ENCODE measurements around the gene AP2S1. TPM values are rescaled to one million over a fixed set of nuclear protein-coding genes. Genes with fewer than 3 reads are reported as not detected.
"Not testable (repeated sequence)": the region's sequence is repeated elsewhere in the genome, so short reads cannot be mapped to it uniquely, and the experiment has no call there.

The AP2S1 gene
- total RNA-seq, 6 experiments from 2014 or later: 416 to 479 (median 463) TPM

GRCh38 chr19:46815833-46816627 is 34.6 kb downstream of the AP2S1 start:
- DNase-seq: no peak
- no peaks in the 10 kb centered on the region for H3K36me3 Mint-ChIP-seq (ENCODE audit: low read depth)
- no peaks in the 10 kb centered on the region for H3K9me3 Mint-ChIP-seq
- H3K27ac Mint-ChIP-seq: no peak overlapping the region
- no peaks in the 10 kb centered on the region; the same call in 1 of the 2 replicates for H3K27me3 Mint-ChIP-seq (ENCODE audit: insufficient read depth)
- H3K4me1 Mint-ChIP-seq (ENCODE audit: low read depth): peaks cover 14% of the 10 kb centered on the region
- TF ChIP-seq CTCF (IDR thresholded peaks at IDR 0.05): no peak
- H3K4me3 Mint-ChIP-seq: no peak overlapping the region

GRCh38 chr19:46813839-46814358 is 36.7 kb downstream of the AP2S1 start:
- H3K9me3 Mint-ChIP-seq: no peaks in the 10 kb centered on the region
- H3K36me3 Mint-ChIP-seq (ENCODE audit: low read depth): no peaks in the 10 kb centered on the region
- H3K27me3 Mint-ChIP-seq (ENCODE audit: insufficient read depth): no peaks in the 10 kb centered on the region; the same call in 1 of the 2 replicates
- H3K27ac Mint-ChIP-seq: peak overlapping the region; percentile 19; the same call in 1 of the 2 replicates
- H3K4me3 Mint-ChIP-seq: no peak overlapping the region; the same call in 1 of the 2 replicates
- DNase-seq: peak; percentile 43
- TF ChIP-seq CTCF (IDR thresholded peaks at IDR 0.05): no peak
- peaks cover 14% of the 10 kb centered on the region for H3K4me1 Mint-ChIP-seq (ENCODE audit: low read depth)

GRCh38 chr19:46812977-46813838 is 37.4 kb downstream of the AP2S1 start:
- no peak for DNase-seq
- H3K36me3 Mint-ChIP-seq (ENCODE audit: low read depth): no peaks in the 10 kb centered on the region
- no peaks in the 10 kb centered on the region; the same call in 1 of the 2 replicates for H3K27me3 Mint-ChIP-seq (ENCODE audit: insufficient read depth)
- H3K9me3 Mint-ChIP-seq: no peaks in the 10 kb centered on the region
- peaks cover 14% of the 10 kb centered on the region for H3K4me1 Mint-ChIP-seq (ENCODE audit: low read depth)
- no peak overlapping the region for H3K4me3 Mint-ChIP-seq
- H3K27ac Mint-ChIP-seq: peak overlapping the region; percentile 19; the same call in 1 of the 2 replicates
- TF ChIP-seq CTCF (IDR thresholded peaks at IDR 0.05): no peak

GRCh38 chr19:46809534-46810272 is 40.9 kb downstream of the AP2S1 start:
- Mint-ChIP-seq H3K27me3 (ENCODE audit: insufficient read depth) (no peaks in the 10 kb centered on the region), H3K4me1 (ENCODE audit: low read depth) (peaks cover 14% of the 10 kb centered on the region), H3K27ac (no peak overlapping the region), H3K9me3 (no peaks in the 10 kb centered on the region), H3K36me3 (ENCODE audit: low read depth) (no peaks in the 10 kb centered on the region), H3K4me3 (no peak overlapping the region)
- no peak for DNase-seq
- no peak for TF ChIP-seq CTCF (IDR thresholded peaks at IDR 0.05)

GRCh38 chr19:46806656-46807055 is 44.0 kb downstream of the AP2S1 start:
- no peak overlapping the region for H3K4me3 Mint-ChIP-seq
- DNase-seq: no peak
- no peak overlapping the region for H3K27ac Mint-ChIP-seq
- no peak for TF ChIP-seq CTCF (IDR thresholded peaks at IDR 0.05)
- no peaks in the 10 kb centered on the region for H3K9me3 Mint-ChIP-seq
- no peaks in the 10 kb centered on the region for H3K36me3 Mint-ChIP-seq (ENCODE audit: low read depth)
- no peaks in the 10 kb centered on the region for H3K27me3 Mint-ChIP-seq (ENCODE audit: insufficient read depth)
- no peaks in the 10 kb centered on the region for H3K4me1 Mint-ChIP-seq (ENCODE audit: low read depth)

- not testable (repeated sequence) for H3K4me1 Mint-ChIP-seq (ENCODE audit: low read depth); H3K9me3 Mint-ChIP-seq; DNase-seq; H3K36me3 Mint-ChIP-seq (ENCODE audit: low read depth); H3K4me3 Mint-ChIP-seq; H3K27ac Mint-ChIP-seq; H3K27me3 Mint-ChIP-seq (ENCODE audit: insufficient read depth)
Measured at GRCh38 chr19:46804432-46804831, 46.2 kb downstream of the AP2S1 start.

Measured in HFFc6 (cell line).